PC-9 (cell line): ENCODE results near the gene TRIM58.

Experiments used
- CTCF ChIP-seq: fragments of 200-600 bp; sonication (generic); conservative IDR thresholded peaks from 2 replicates; pipeline ENCODE4 v1.6.1; 2017; ENCODE audit warnings: mixed run types, antibody characterized with exemption, mild to moderate bottlenecking, moderate library complexity
- EZH2 ChIP-seq: fragments of 200-600 bp; sonication (generic); IDR thresholded peaks from 2 replicates; pipeline ENCODE4 v1.8.0; 2017; ENCODE audit warnings: antibody characterized with exemption, low read depth

GRCh38 chr1:247824023-247824422 is 33.0 kb upstream of the TRIM58 start, which contains the start of gene OR14A16:
- TF ChIP-seq CTCF (no peak), EZH2 (no peak)
